Fibroblast of lung (primary cell): ENCODE results near the gene CEBPE.

Source experiments
- EZH2 ChIP-seq: IDR thresholded peaks from 2 replicates; pipeline ENCODE4 v1.5.1; 2012; ENCODE audit warnings: low read length, control low read depth, mild to moderate bottlenecking; ENCODE audit errors: missing control alignments
- TF ChIP-seq, protein P1 (sequence below), 2 donors: IDR thresholded peaks in 1 of 2; conservative IDR thresholded peaks in 1 of 2; 1 replicate in 1 of 2; 2 replicates in 1 of 2; pipeline ENCODE4 v1.5.1; 2011 to 2012; ENCODE audit warnings: low read length in 2 of 2, control low read depth in 1 of 2, inconsistent platforms in 1 of 2, low read depth in 1 of 2, mild to moderate bottlenecking in 1 of 2

- TF ChIP-seq EZH2, result no peak
- TF ChIP-seq, protein P1, sequence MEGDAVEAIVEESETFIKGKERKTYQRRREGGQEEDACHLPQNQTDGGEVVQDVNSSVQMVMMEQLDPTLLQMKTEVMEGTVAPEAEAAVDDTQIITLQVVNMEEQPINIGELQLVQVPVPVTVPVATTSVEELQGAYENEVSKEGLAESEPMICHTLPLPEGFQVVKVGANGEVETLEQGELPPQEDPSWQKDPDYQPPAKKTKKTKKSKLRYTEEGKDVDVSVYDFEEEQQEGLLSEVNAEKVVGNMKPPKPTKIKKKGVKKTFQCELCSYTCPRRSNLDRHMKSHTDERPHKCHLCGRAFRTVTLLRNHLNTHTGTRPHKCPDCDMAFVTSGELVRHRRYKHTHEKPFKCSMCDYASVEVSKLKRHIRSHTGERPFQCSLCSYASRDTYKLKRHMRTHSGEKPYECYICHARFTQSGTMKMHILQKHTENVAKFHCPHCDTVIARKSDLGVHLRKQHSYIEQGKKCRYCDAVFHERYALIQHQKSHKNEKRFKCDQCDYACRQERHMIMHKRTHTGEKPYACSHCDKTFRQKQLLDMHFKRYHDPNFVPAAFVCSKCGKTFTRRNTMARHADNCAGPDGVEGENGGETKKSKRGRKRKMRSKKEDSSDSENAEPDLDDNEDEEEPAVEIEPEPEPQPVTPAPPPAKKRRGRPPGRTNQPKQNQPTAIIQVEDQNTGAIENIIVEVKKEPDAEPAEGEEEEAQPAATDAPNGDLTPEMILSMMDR (conservative IDR thresholded peaks at IDR 0.05 in 1 of 2, IDR thresholded peaks at IDR 0.05 in 1 of 2; ENCODE audit: low read depth in 1 of 2, low read length in 2 of 2), result no peak
These were observed 12.4 kb downstream of the CEBPE start for GRCh38 chr14:23106747-23107045.
